Epithelial cell of prostate (primary cell): ENCODE measurements around the gene LCE2D.
"Not testable (repeated sequence)": the region's sequence is repeated elsewhere in the genome, so short reads cannot be mapped to it uniquely, and the experiment has no call there.

ENCODE experiments used
- DNase-seq: peaks from one replicate; pipeline ENCODE4 v3.0.0-alpha.2; 2011; ENCODE audit warnings: low read depth, low spot score
- H3K27ac ChIP-seq: fragments of 450-650 bp; 2 replicates; pipeline ENCODE4 v1.5.1; 2017; ENCODE audit warnings: mild to moderate bottlenecking

The LCE2D gene

GRCh38 chr1:152685823-152686222, 22.6 kb downstream of the LCE2D start, which contains the start of gene LCE2B:
Gene LCE2B (plus strand): TSS chr1:152686123. CDS start chr1:152686844, 721 bp downstream.
- H3K27ac ChIP-seq, DNase-seq: not testable (repeated sequence)

GRCh38 chr1:152697701-152698600, 34.8 kb downstream of the LCE2D start, which contains the start of gene LCE2A:
Gene LCE2A (plus strand): TSS chr1:152698345. CDS start chr1:152698902, 557 bp downstream.
- H3K27ac ChIP-seq, result no peak within 1 kb of the TSS
- no peak for DNase-seq

- DNase-seq, result no peak
- H3K27ac ChIP-seq, result no peak overlapping the region
Observed at GRCh38 chr1:152699746-152700145, 36.6 kb downstream of the LCE2D start.

GRCh38 chr1:152707860-152708259, 44.7 kb downstream of the LCE2D start, which contains the start of gene LCE4A:
Gene LCE4A (plus strand): TSS chr1:152708160. CDS start chr1:152709076, 916 bp downstream.
- H3K27ac ChIP-seq, result no peak within 1 kb of the TSS
- DNase-seq, result no peak
